Fibroblast of villous mesenchyme (primary cell): ENCODE measurements around the gene LAMC1. TPM values are rescaled to one million over a fixed set of nuclear protein-coding genes. Genes with fewer than 3 reads are reported as not detected.

Experiments used
- DNase-seq: peaks from one replicate; pipeline ENCODE4 v3.0.0-alpha.2; 2010; ENCODE audit warnings: low read depth
- H3K4me3 ChIP-seq: 2 replicates; pipeline ENCODE4 v1.5.1; 2011; ENCODE audit warnings: low read depth, mild to moderate bottlenecking, low read length
- CTCF ChIP-seq: IDR thresholded peaks from 2 replicates; pipeline ENCODE4 v1.5.1; 2012; ENCODE audit warnings: low read depth, mild to moderate bottlenecking, low read length; ENCODE audit not compliant: insufficient read depth
- total RNA-seq: library from RNA; depleted of rRNA; stranded (reverse); fragments of >200 nt; gene quantifications from 2 replicates; pipeline ENCODE4 v1.2.3, GENCODE V29; 2012

The LAMC1 gene
- total RNA-seq, 1 donor: 761 TPM

- no peak overlapping the region for H3K4me3 ChIP-seq
- peak; percentile 92 for DNase-seq
- no peak for TF ChIP-seq CTCF
These were observed 103.3 kb downstream of the LAMC1 start for GRCh38 chr1:183126528-183126927.

GRCh38 chr1:183129921-183130690 lies 106.9 kb downstream of the LAMC1 start:
- TF ChIP-seq CTCF: no peak
- no peak overlapping the region for H3K4me3 ChIP-seq
- DNase-seq: no peak

- no peak for TF ChIP-seq CTCF
- no peak for DNase-seq
- H3K4me3 ChIP-seq: no peak overlapping the region
These were observed 107.9 kb downstream of the LAMC1 start for GRCh38 chr1:183131166-183131565.

GRCh38 chr1:183135336-183135735 lies 112.1 kb downstream of the LAMC1 start:
- no peak for DNase-seq
- H3K4me3 ChIP-seq: no peak overlapping the region
- TF ChIP-seq CTCF: no peak

- no peak for TF ChIP-seq CTCF
- DNase-seq: peak; percentile 88
These were observed 114.6 kb downstream of the LAMC1 start for GRCh38 chr1:183137782-183138181.

GRCh38 chr1:183138301-183138700 lies 115.1 kb downstream of the LAMC1 start:
- DNase-seq: no peak
- H3K4me3 ChIP-seq: no peak overlapping the region
- TF ChIP-seq CTCF: no peak

More at GRCh38 chr1:183137782-183138181, 114.6 kb downstream of the LAMC1 start:
- no peak overlapping the region for H3K4me3 ChIP-seq
